CD4-positive, alpha-beta T cell treated with Interleukin-1 beta for 1 hour (primary cell): ENCODE measurements around the gene VAMP8.
"Not testable (repeated sequence)": the region's sequence is repeated elsewhere in the genome, so short reads cannot be mapped to it uniquely, and the experiment has no call there.

Experiments used
- DNase-seq, 2 donors: peaks; one replicate each; pipeline ENCODE4 v3.0.0-alpha.2; 2020 to 2022

The VAMP8 gene

DNA sequence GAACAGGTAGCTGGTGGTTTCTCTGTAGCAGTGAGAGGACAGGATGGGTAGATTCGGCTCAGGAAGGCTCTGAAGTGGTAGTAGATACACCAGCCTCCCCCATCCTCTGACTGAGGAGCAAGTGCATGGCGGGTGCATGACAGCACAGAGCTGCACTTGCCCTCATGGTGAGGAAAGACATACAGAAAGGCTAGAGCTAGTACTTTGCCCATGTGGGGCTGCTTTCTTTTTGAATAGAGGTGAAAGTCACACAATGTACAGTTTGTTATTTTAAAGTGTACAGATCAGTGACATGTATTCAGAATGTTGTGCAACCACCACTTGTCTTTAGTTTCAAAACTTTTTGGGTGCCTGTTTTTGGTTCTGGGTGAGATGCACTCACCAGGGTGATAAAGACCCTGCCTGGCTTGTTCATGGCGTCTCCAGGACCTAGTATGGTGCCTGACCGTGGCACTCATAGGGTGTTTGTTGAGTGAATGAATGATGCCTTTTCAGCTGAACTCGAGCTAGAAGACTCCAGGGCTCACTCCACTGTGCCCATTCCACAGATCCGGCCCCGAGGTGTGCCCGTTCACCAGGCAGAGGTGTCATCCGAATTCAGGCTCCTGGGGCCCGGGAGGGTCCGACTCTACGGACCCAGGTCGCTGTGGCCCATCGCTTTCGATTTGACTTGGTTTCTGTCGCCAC lies 6.4 kb downstream of the VAMP8 start:
- DNase-seq = peak in 1 of 2 donors; percentile 52

DNA sequence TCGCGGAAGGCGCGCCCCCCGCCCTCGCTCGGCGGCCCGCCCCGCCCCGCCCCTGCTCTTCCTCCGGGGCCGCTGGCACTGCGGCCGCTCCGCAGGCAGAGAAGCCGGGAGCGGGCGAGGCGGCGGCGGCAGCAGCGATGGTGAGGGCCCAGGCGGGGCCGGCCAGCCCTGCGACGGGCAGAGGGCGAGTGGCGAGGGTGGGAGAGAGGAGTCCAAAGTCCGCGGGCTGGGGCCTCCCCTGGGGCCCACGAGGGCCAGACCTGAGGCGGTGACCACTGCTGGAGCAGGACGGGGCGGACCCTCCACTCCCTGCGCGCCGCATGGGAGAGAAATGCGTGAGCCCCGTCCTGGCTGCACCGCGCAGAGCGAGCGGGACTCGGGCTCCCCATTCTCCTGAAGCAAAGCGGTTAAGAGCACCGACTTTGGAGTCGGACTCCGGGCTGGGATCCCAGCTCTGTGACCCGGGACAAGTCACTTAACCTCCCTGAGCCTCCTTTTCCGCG lies 7.0 kb downstream of the VAMP8 start, which contains the start of gene VAMP5:
VAMP5 (plus strand) TSS at position 78 of the 503 bp plus-strand sequence; CDS start at position 138, 60 bp downstream.
- DNase-seq = peak in 1 of 2 donors; percentile 27

DNA sequence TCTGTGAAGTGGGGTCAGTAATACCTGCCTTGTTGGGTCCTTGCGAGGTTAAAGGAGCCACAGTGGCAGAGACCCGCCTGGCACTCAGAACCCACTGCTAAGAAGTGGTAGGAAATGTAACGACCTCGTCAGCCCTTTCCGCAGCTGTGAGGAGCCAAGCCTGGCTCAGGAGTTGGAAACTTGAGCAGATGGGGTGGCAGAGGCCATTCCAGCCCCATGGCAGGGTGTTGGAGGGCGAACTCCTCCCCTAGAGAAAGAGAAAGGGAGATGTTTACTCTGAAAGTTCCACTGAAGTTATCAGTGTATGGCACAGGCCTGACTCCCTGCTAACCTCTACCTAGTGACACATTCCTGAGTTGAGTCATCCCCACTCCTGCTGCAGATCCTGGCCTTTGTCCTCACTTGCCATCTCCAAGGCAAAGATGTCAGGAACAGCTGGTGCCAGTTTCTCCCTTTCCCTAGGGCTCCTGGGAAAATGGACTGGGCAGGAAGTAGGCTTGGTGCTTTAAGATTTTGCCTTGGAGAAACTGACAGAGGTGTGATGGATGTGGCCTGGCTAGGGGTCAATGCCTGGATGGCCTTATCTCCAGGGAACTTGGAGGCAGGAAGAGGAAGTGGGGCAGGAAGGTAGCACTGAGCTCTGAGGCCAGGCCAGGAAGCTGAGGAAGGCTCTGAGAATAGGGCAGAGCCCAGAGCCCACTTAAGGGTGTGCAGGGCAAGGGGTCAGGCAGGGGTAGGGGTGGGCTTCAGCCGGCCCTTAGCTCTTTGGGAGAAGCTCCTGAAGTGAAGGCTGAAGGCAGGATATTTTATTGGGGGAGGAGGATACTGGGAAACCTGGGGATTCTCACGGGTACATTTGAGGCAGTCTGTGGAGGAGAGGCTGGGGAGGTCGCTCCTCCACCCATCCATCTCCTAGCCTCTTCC lies 7.7 kb downstream of the VAMP8 start:
- DNase-seq = no peak

DNA sequence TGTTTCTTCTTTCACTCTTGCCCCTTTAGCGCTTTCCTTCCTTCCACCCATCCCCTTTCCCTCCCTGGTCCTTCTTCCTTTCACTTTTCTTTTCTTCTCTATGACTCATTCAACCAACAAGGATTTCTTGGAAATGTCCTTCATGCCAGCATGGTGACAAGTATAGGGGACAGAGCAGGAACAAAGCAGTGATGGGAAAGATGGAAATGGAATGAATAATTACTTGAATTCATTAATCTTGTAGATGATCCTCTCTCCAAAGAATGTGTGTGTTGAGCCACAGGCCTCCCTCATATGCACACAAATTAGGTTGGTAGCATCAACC lies 8.4 kb downstream of the VAMP8 start:
- no peak for DNase-seq

DNA sequence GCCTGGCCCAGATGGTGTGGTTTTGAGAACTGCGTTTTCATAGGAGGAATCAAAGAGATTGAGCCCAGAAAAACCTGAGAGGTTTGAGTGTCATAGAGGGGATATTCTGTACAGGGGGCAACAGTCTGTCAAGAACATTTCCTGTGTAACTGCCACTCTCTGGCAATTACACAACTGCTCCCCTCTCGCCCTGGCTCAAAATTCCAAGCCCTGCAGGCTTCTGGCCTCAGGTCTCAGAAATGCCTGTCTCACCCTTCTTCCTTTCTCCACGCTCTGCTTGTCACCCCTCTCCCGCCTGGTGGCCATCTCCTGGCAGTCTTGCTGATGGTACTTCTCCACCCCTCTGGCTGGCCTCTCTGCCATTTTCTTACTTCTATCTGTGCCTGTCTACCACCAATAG lies 10.8 kb downstream of the VAMP8 start:
- DNase-seq = no peak

DNA sequence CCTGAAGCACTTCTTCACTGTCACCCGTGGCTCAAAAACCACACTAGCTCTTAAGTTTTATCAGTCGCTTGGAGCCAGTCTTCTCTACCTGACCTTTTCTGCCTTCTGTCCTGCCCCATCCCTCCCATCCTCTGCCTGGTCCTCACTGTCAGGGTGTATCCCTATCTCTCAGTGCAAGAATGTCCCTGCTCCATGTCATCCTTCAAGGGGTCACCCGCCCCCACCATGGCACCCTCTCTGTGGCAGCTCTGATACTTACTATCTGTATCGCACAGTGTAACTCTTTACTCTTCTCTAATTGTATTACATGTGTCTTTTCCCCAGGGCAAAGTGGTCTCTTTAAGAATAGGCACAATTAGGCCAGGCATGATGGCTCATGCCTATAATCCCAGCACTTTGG lies 11.3 kb downstream of the VAMP8 start:
- no peak for DNase-seq

DNA sequence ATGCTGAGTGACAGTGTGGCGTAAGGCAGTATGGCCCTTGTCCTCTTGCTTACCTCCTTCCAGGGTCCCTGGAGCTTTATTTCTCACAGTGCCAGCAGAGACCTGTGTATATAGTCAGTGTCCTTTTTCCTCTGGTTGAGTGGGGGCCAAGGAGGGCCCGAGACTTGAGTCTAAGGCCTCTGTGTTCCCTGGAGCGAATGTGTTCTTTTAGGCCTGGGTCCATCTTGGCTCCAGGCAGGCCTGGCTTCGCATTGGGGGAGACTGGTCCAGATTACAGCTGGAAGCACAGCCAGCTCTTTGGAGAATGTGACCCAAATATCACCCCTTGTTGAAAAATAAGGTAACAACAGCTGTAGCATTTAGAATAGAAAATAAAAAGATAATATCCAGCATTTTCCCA lies 11.8 kb downstream of the VAMP8 start:
- DNase-seq = no peak

DNA sequence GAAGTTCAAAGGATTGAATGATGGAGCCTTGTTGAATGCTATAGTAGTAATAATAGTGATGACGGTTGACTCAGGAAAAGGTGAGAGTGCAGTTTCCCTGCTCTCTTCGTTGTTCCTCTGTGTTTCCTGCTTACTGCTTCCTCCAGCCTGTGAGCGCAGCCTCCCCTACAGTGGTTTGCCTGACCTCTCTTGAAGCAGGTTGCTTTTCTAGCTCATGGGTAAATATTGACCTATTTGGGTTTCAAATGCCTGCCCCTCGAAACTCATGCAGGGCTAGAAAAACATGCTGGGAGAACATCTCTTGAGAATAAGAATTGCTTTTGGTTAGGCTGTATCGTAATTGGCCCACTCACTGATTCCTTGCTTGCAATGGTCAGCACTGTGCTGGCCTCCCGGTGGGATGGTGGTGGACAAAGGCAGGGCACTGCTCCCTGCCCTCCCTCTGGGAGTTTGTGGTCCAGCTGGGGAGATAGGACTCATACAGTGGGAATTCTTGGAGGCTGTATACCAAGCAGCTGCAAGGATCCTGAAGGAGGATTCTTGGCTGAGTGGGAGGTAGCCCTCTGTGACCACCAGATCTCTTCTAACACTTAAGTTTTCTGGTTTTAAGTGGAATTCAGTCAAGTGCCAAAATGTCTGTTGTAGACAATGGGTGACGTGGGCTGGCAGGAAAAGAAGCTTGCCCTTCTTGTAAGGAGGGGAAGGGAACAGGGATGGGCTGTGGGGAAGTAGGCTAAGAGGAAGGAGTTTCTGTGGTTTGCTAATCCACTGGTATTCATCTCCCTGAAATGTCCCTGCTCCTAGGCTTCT lies 12.8 kb downstream of the VAMP8 start:
- DNase-seq = no peak

DNA sequence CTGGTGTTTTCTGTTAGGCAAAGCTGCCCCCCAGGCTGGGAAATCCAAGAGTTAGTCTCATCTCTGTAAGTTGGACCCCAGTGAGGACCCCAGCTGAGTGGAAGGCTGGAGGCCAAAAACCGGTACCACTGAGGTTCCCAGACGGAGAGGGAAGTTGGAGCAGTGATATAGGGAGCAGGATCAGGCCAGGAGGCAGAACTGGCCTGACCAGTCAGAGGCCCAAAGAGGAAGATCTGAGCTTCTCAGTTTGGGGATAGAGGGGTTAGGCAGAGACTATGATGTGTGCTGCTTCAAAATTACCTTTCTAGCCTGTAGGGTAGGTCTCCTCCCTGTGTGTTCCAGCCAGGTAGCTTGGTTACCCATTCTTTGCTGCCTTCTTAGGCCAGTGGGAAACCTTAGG lies 13.6 kb downstream of the VAMP8 start:
- DNase-seq = no peak

DNA sequence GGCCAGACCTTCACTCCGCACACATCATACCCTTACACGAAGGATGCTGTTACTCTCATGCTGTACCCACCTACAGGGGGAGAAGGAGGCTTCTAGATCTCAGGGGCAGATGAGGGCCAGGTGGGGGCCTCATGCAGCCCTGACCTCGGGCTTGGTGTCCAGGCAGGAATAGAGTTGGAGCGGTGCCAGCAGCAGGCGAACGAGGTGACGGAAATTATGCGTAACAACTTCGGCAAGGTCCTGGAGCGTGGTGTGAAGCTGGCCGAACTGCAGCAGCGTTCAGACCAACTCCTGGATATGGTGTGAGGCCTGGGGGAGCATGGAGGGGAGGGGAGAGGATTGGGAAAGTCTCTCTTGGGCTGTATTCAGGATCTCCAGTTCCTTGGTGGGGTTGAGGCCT lies 14.2 kb downstream of the VAMP8 start:
- DNase-seq = no peak

DNA sequence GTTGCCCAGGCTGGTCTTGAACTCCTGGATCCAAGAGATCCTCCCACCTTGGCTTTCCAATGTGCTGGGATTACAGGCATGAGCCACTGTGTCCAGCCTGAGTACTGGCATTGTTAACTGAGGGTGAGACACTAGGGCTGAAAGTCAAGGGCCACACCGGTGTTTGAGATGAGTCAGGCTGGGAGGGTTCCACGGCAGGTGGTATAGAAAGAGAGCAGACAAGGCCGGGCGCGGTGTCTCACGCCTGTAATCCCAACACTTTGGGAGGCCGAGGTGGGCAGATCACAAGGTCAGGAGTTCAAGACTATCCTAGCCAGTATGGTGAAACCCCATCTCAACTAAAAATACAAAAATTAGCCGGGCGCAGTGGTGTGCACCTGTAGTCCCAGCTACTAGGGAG lies 14.9 kb downstream of the VAMP8 start:
- not testable (repeated sequence) for DNase-seq

DNA sequence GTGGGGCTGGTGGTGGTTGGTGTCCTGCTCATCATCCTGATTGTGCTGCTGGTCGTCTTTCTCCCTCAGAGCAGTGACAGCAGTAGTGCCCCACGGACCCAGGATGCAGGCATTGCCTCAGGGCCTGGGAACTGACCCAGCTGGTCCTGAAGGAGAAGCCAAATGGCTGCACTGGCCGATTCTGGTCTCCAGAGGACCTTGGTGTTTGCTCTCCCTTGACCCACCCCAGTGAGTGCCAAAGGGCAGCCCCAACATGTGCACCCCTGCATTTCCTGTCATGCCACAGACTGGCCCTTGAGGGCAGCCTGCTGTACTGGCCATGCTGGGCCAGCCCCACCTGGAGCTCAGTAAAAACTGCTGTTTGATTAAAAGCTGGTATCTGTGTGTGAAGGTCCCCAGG lies 15.6 kb downstream of the VAMP8 start:
- DNase-seq = no peak

DNA sequence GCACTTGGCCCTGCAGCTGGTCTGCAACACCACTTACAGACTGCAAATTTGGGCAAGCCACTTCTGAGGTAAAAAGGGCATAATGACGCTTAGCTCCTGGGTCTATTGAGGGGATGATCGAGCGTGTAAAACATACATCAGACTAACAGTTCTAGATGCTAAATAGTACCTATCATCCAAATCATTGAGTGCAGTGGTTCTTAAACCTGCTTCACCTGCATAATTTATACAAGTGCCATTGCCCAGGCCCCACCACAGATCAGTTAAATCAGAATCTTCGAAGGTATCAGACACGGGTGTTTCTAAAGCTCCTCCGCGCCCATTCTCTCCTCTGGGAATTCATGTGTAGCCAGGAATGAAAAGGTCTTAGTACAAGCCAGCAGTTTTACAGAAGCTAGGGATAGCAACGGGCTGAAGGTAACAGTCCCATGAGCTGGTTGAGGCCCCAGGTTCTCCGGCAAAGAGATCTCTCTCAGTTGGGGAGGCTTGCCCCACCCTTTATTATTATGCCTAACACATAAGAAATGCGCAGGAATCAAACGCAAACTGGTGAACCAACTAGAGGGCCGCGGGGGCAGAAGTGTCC lies 17.4 kb downstream of the VAMP8 start:
- DNase-seq = no peak

DNA sequence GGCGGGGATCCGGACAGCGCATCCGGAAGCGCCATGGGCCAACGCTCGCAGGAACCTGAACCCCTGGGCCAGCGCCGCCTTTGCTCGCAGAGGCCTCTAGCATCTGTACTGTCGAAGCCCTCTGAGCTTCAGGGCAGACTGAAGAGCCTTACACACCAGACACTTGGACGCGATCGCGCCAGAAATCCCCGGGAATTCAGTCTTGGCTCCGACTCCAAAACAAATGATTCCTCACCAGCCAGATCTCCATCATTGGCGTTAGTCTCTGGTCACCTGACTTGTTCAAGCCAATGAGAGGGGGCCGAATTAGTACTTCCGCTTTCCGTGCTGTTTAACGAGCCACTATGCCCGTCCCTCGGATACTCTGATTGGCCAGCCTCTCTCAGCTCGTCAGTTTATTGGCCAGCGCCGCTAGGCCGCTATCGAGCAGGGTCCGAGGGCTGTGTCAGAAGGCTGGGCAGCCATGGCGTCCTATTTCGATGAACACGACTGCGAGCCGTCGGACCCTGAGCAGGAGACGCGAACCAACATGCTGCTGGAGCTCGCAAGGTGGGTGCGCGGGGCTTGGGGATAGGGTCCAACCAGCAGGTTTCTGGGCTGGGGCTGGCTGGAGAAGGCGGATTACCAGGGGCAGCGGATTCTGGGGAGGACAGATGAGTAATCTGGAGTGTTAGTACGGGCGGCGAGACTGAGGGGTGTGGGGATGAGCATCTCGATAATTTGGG lies 18.1 kb downstream of the VAMP8 start, which contains the start of gene RNF181:
RNF181 (plus strand) TSS at position 445 of the 725 bp plus-strand sequence; CDS start at position 464, 19 bp downstream.
- peak; percentile 94 to 95 for DNase-seq

DNA sequence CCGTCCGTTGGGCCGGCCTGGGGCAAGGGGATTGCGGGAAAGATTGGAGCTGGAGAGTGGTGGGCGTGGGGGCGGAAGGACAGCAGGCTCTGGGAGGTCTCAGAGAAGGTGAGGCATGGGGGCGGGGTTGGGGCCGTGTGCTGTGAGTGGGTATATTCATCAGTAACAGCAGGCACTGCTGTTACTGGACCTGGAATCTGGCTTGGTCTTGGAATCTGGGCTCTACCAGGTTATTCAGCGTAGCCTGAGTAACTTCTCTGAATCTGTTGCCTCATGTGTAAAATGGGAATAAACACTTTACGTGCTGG lies 18.6 kb downstream of the VAMP8 start:
- no peak for DNase-seq

DNA sequence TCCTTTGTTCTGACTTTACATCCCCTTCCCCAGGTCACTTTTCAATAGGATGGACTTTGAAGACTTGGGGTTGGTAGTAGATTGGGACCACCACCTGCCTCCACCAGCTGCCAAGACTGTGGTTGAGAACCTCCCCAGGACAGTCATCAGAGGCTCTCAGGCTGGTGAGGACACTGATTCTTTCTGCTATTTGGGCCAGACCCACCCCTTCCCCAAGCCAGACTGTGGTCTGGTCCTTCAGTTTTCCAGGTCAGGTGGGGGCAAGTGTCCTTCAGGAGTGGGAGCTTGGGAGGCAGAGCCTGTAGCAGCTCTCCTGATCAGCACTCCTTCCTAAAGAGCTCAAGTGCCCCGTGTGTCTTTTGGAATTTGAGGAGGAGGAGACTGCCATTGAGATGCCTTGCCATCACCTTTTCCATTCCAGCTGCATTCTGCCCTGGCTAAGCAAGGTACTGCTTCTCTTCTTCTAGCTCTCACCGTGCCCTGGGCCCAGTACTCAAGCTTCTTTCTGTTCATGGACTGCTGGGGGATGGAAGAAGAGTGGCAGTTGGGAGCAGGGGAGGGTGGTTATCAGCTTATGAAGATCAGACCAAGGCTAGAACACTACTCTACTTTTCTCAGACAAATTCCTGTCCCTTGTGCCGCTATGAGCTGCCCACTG lies 19.2 kb downstream of the VAMP8 start:
- DNase-seq = no peak

DNA sequence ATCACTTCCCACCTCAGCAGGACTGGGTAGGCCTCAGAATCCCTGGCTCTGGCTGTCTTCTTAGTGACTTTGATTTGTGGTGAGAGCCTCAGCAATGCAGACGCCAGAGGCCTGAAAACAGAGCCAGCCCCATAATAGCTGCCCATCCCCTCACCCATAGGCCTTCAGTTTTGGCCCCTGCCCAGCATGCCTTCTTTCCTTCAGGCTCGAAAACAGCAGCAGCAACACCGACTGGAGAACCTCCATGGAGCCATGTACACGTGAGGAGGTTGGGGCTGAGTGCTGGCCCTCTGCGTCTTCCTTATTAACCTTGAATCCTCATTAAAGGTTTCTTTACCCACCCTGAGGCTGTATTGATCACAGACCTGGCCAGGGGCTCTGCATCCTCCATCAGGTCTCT lies 19.9 kb downstream of the VAMP8 start:
- DNase-seq = no peak

DNA sequence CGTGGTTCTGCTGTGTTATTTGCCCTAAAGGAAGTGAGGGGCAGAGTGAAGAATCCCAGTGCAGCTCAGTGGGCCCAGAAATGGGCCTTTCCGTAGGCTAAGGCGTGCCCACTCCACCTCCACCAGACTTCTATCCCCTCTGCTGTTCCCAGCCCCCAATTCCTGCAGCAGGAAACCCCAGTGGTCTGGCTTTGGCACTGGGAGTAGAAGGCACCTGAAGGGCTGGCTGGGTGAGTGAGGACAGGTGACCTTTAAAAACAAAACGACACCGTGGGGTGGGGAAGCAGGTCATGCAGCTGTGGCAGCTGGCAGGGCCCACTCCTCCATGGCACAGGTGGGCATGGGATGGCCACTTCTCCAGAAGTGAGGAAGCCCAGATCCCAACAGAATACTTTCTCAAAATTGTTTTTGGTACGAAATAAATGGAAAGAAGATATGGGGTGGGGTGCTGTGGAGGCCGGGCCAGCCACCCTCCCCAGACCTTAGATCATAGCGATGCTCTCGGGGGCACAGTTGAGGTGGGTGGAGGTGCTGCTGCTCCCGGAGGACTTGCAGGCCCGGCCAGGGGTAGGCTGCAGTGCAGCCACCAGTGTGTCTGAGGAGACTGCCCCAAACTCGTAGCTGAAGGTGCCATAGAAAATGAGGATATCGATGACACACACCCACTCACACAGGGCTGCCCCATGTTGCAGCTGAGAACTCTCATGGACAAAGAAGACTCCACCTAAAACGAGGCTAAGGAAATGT lies 21.4 kb downstream of the VAMP8 start:
- no peak for DNase-seq

DNA sequence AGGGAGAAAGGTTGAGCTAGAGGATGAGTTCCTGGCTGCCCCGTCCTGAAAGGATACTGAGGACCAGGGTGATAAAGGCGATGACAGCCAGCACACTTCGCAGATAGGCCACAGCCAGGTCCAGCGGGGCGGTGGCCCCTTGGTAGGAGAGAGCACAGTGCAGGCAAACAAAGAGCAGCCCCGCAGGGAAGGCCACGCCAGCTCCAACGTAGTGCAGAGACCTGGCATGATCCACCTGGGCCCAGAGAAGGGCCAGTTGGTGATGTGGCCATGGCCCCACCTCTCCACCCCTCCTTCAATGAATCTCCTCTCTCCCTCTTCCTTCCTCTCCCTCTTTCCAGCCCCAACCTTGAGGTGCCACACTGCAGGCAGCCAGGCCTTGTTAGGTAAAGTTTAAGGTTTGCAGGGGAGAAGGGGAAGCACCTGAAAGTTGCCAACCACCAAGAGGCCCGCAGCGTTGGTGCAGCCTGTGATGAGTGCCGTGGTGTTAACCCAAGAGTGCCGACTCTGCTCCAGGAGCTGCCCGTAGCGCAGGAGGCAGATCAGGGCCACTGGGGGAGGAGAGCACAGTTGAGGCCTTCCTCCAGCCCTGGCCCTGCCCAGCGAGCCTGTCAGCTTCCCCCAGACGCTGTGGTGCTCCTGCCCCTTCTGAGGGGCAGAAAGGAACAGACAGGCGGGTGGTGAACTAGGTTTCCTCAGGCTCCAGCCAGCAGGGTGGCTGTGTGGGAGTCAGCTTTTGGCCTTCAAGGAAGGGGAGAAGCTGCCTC lies 22.3 kb downstream of the VAMP8 start:
- DNase-seq = no peak

DNA sequence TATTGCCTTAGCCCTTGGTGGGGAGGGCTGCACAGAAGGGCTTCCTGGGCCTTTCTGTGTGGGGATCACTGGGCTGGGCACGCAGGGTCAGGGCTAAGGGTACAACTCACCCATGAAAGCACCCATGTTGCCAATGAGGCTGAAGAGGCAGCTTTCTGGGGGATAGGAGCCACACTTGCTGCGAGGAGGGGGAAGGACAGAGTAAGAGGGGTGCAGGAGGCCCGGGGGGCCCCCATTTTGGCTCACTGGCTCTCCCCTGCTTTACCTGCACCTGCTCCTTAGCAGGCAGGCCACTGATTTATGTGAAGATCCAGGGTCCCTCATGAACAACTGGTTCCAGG lies 22.8 kb downstream of the VAMP8 start:
- no peak for DNase-seq
